Astrocyte of the spinal cord (primary cell): Measurements from ENCODE around the gene TARDBP.

Source experiments
- DNase-seq: peaks from one replicate; pipeline ENCODE4 v3.0.0; 2011; ENCODE audit warnings: low read depth, low spot score
- H3K4me3 ChIP-seq: 2 replicates; pipeline ENCODE4 v1.5.1; 2011; ENCODE audit warnings: low read depth, mild to moderate bottlenecking, low read length, moderate library complexity
- in situ Hi-C: cut with HindIII; loops from 2 replicates; pipeline ENCODE4 v1.10.0; 2017; ENCODE audit warnings: low sequenced_read_pairs
- TF ChIP-seq, protein P1 (sequence below): IDR thresholded peaks from 2 replicates; pipeline ENCODE4 v1.5.1; 2012; ENCODE audit warnings: low read depth, mild to moderate bottlenecking, low read length, inconsistent platforms

TARDBP gene

DNA sequence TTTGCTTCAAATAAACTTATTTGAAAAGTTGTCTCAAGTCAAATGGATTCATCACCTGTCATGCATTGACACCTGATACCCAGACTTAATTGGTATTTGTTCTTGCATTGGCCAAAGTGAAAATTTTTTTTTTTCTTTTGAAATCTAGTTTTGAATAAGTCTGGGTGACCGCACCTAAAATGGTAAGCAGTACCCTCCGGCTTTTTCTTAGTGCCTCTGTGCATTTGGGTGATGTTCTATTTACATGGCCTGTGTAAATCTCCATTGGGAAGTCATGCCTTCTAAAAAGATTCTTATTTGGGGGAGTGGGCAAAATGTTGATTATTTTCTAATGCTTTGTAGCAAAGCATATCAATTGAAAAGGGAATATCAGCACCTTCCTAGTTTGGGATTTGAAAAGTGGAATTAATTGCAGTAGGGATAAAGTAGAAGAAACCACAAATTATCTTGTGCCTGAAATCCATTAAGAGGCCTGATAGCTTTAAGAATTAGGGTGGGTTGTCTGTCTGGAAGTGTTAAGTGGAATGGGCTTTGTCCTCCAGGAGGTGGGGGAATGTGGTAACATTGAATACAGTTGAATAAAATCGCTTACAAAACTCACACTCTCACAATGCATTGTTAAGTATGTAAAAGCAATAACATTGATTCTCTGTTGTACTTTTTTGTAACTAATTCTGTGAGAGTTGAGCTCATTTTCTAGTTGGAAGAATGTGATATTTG lies 11.9 kb downstream of the TARDBP start:
- in situ Hi-C loops: no loop called here
- no peak overlapping the region for H3K4me3 ChIP-seq
- TF ChIP-seq, protein P1, sequence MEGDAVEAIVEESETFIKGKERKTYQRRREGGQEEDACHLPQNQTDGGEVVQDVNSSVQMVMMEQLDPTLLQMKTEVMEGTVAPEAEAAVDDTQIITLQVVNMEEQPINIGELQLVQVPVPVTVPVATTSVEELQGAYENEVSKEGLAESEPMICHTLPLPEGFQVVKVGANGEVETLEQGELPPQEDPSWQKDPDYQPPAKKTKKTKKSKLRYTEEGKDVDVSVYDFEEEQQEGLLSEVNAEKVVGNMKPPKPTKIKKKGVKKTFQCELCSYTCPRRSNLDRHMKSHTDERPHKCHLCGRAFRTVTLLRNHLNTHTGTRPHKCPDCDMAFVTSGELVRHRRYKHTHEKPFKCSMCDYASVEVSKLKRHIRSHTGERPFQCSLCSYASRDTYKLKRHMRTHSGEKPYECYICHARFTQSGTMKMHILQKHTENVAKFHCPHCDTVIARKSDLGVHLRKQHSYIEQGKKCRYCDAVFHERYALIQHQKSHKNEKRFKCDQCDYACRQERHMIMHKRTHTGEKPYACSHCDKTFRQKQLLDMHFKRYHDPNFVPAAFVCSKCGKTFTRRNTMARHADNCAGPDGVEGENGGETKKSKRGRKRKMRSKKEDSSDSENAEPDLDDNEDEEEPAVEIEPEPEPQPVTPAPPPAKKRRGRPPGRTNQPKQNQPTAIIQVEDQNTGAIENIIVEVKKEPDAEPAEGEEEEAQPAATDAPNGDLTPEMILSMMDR: no peak
- DNase-seq: no peak

DNA sequence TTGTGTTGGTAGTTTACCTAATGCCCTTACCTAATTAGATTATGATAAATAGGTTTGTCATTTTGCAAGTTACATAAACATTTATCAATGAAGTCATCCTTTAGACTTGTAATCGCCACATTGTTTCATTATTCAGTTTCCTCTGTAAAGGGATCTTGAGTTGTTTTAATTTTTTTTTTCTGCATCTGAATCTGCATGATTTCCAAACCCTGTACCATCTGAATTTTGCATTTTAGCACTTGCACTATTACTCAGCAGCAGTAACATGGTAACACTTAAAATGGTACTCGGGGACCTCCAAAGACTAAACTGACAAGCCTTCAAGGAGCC lies 12.4 kb downstream of the TARDBP start:
- TF ChIP-seq, protein P1: no peak
- DNase-seq: no peak
- in situ Hi-C loops: no loop called here
- H3K4me3 ChIP-seq: no peak overlapping the region

DNA sequence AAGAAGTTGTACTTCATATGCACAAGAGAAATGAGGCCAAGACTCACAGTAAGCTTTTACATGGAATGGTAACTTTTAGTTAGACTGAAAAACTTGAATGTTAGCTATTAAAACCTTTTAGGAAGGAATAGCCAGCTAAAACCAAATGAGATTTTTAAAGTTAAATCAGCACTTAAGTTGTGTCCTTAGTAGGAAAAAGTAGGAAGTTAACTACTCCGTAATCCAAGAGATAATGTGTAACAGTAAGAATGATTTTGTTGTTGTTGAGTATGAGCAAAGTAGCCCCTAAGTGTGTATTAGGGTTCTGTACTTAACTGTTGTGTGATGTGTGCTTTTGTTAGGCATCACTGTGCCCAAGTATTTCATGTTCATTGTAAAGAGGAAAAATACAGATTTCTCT lies 13.2 kb downstream of the TARDBP start:
- in situ Hi-C loops: no loop called here
- DNase-seq: no peak

DNA sequence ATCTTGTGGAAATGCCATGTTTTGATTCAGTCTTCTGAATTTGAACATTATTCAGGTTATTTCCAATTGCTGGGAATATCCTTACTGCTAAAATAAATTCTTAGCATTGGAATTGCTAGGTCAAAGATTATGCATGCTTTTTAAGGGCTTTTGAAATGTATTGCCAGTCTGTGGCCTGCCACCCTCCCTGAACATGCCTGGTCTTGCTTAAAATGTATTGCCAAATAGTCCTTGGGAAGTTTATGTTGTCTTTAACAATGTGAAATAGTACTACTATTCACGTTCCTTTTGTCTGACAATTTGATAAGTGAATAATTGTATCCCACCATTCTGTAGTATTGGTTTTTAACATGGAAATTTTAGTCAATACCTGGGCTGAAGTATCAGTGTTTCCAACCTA lies 13.6 kb downstream of the TARDBP start:
- DNase-seq: no peak
- in situ Hi-C loops: no loop called here
- H3K4me3 ChIP-seq: no peak overlapping the region
- TF ChIP-seq, protein P1: no peak

More for the DNA sequence above, 13.2 kb downstream of the TARDBP start:
- TF ChIP-seq, protein P1: no peak
- H3K4me3 ChIP-seq: no peak overlapping the region

DNA sequence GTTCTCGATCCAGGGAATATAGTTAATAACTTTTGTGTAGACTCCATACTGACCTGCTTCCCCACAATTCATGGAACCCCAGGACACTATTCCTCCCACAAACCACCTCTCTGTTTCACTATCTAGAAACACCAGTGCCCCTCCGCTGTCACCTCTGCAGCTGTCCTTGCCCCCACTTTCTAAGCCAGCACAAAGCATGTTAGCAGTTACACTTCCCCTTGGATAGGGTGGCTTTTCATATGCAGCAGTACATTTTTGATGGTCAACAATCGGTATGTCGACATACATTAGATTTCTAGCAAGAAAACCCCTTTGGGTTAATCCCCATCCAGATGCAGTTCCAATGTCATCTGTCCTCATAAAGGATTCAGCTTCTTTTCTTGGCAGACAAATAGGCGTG lies 14.4 kb downstream of the TARDBP start:
- H3K4me3 ChIP-seq: no peak overlapping the region
- TF ChIP-seq, protein P1: no peak
- no peak for DNase-seq
- in situ Hi-C loops: no loop called here

DNA sequence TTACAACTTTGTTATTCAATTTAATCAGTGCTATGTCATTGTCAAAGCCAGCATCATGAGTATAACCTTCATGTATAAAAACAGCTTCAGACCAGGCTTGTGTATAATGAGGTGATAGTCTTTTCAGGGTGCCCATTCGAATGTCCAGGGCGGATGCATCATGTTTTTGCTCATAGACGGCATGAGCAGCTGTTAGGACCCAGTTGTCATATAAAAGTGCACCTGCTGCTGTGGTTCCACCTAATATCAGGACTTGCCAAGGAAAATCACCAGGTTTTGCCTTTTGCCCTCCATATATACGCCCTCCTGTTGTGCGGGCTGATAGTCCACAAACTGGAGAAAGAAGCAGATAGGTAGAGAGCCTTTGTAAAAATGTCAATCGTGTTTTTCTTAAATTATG lies 14.9 kb downstream of the TARDBP start:
- DNase-seq: no peak
- TF ChIP-seq, protein P1: no peak
- in situ Hi-C loops: no loop called here
- no peak overlapping the region for H3K4me3 ChIP-seq
